ENCODE measurements around the gene GMDS.

DNA sequence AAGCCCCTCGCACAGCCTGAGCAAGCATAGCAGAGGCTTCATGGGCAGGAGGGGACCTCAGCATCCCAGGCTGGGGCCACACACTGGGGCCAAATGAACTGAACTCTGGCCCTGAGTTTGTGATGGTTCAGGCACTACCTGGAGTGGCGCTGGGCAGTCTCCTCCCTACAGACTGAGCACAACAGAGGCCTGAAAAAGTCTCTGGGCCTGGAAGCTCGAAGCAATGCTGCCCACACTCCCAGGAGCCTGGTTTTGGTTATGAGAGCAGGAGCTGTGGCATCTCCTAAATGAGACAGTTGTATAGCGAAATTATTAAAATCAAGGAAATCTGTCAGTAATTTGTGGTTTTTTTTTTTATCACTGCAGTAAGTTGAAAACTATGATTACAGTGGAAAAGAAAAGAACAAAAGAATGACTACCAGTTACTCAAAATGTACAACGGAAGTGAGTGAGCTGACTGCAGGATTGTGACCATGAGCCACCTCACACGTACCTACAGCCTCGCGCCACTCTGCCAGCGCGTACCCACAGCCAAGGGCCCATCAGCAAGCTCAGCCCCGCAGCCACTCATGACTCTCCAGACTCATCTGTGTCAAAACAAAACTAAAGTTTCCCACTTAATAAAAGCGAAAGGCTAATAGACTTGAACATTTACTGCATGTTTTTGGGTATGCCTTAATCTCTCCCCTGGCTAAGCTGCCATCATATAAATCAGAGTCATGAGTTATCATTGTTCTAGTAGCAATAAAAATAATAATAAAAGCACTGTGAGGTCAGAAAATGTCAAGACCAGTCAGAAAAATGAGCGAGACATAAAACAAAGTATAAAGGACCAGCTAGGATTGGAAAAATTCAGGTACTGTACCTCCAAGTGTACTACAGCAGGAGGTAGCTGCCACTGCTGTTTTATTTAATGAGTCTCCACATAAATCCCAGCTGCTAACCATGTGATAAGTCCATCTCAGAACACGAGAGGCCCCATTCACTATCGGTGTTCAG, 458.7 kb downstream of the GMDS start:
- TF ChIP-seq, protein P1, sequence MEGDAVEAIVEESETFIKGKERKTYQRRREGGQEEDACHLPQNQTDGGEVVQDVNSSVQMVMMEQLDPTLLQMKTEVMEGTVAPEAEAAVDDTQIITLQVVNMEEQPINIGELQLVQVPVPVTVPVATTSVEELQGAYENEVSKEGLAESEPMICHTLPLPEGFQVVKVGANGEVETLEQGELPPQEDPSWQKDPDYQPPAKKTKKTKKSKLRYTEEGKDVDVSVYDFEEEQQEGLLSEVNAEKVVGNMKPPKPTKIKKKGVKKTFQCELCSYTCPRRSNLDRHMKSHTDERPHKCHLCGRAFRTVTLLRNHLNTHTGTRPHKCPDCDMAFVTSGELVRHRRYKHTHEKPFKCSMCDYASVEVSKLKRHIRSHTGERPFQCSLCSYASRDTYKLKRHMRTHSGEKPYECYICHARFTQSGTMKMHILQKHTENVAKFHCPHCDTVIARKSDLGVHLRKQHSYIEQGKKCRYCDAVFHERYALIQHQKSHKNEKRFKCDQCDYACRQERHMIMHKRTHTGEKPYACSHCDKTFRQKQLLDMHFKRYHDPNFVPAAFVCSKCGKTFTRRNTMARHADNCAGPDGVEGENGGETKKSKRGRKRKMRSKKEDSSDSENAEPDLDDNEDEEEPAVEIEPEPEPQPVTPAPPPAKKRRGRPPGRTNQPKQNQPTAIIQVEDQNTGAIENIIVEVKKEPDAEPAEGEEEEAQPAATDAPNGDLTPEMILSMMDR (conservative IDR thresholded peaks at IDR 0.05 in 1 of 2, IDR thresholded peaks at IDR 0.05 in 1 of 2; ENCODE audit: low read depth in 1 of 2, low read length in 2 of 2), result no peak
- TF ChIP-seq EZH2 (IDR thresholded peaks at IDR 0.05; ENCODE audit: low read length, missing control alignments), result no peak

Data from fibroblast of lung (primary cell).